HG02970 (cell line): ENCODE results near the gene HEG1.
"Not testable (repeated sequence)": the region's sequence is repeated elsewhere in the genome, so short reads cannot be mapped to it uniquely, and the experiment has no call there.

Experiments
- ATAC-seq: cut with Tn5 transposase; IDR thresholded peaks from one replicate; pipeline ENCODE4 v1.9.1; 2021; ENCODE audit warnings: mild to moderate bottlenecking, moderate library complexity, moderate number of reproducible peaks; ENCODE audit not compliant: unreplicated experiment, low FRiP score

HEG1 gene

GRCh38 chr3:125055913-125056745 lies at the start of gene HEG1:
Gene HEG1, minus strand, starts transcription at chr3:125055997. Its CDS starts 107 bp downstream, at chr3:125055890.
- ATAC-seq: peak; percentile 54

GRCh38 chr3:125105116-125105515 lies 49.3 kb upstream of the HEG1 start:
- no peak for ATAC-seq

- ATAC-seq: no peak
These were observed 48.8 kb upstream of the HEG1 start for GRCh38 chr3:125104639-125105038.

- ATAC-seq: no peak
These were observed 47.6 kb upstream of the HEG1 start for GRCh38 chr3:125103406-125103805.

GRCh38 chr3:125102470-125102869 lies 46.7 kb upstream of the HEG1 start:
- no peak for ATAC-seq

GRCh38 chr3:125098611-125099291 lies 43.0 kb upstream of the HEG1 start:
- no peak for ATAC-seq

- no peak for ATAC-seq
These were observed 34.9 kb upstream of the HEG1 start for GRCh38 chr3:125090649-125091048.

GRCh38 chr3:125087768-125088391 lies 32.1 kb upstream of the HEG1 start:
- ATAC-seq: no peak

GRCh38 chr3:125085166-125085565 lies 29.4 kb upstream of the HEG1 start:
- ATAC-seq: no peak

- ATAC-seq: no peak
These were observed 28.0 kb upstream of the HEG1 start for GRCh38 chr3:125083776-125084175.

- not testable (repeated sequence) for ATAC-seq
These were observed 26.5 kb upstream of the HEG1 start for GRCh38 chr3:125082339-125082738.

- ATAC-seq: no peak
These were observed 24.3 kb upstream of the HEG1 start for GRCh38 chr3:125080077-125080476.

GRCh38 chr3:125079675-125080045 lies 23.9 kb upstream of the HEG1 start:
- ATAC-seq: no peak

- no peak for ATAC-seq
These were observed 23.3 kb upstream of the HEG1 start for GRCh38 chr3:125078951-125079674.

- ATAC-seq: no peak
These were observed 22.1 kb upstream of the HEG1 start for GRCh38 chr3:125077864-125078263.

- no peak for ATAC-seq
These were observed 20.7 kb upstream of the HEG1 start for GRCh38 chr3:125076464-125076863.

GRCh38 chr3:125075738-125076137 lies 19.9 kb upstream of the HEG1 start:
- no peak for ATAC-seq

GRCh38 chr3:125073390-125073905 lies 17.7 kb upstream of the HEG1 start:
- no peak for ATAC-seq

- ATAC-seq: no peak
These were observed 17.1 kb upstream of the HEG1 start for GRCh38 chr3:125072749-125073389.

GRCh38 chr3:125072301-125072700 lies 16.5 kb upstream of the HEG1 start:
- no peak for ATAC-seq
